ENCODE results near the gene PDLIM1. TPM values are rescaled to one million over a fixed set of nuclear protein-coding genes. Genes with fewer than 3 reads are reported as not detected.
A peak's percentile ranks its signal among the peaks of the same experiment; 100 is the strongest.

PDLIM1 gene
- total RNA-seq, 1 experiment from 2014 or later = 67.4 TPM

- no peak for TF ChIP-seq ZBTB33 (IDR thresholded peaks at IDR 0.05; ENCODE audit: extremely low read depth, insufficient replicate concordance, low read length)
- no peak for TF ChIP-seq RAD21 (IDR thresholded peaks at IDR 0.05; ENCODE audit: low read depth)
Observed at GRCh38 chr10:95308389-95309302, 17.8 kb upstream of the PDLIM1 start (continued).

DNA sequence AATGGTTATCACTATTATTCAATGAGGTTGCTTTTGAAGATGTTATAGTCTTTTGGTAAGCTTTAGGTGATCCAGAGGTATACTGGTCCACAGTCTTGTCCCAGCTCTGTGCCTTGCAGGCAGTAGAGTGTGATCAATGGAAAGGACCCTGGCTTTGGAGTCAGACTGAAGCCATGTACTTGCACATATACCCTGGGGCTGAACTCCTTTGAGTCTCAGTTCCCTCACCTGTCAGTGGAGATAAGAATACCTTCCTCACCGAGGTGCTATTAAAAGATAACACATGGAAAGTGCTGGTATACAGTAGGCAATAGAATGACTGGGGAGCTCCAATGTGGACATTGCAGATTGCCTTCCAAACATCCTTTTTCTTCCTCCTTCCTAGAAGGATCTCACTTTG, 16.0 kb upstream of the PDLIM1 start:
- CTCF ChIA-PET = no interaction called here
- Histone ChIP-seq H3K9ac (ENCODE audit: low read length) (no peak overlapping the region), H3K4me1 (ENCODE audit: control insufficient read depth in 1 of 2, insufficient read depth in 2 of 2, low read length in 2 of 2) (peaks cover 26 to 36% of the 10 kb centered on the region in 2 experiments)

More for the DNA sequence above, 16.0 kb upstream of the PDLIM1 start:
- H3K79me2 ChIP-seq (ENCODE audit: insufficient read depth, low read length) = no peaks in the 10 kb centered on the region
- intact Hi-C loops (cut with micrococcal nuclease) = no loop called here
- H3K9me3 ChIP-seq (ENCODE audit: control insufficient read depth in 1 of 2, insufficient read depth in 1 of 2, low read depth in 1 of 2, low read length in 2 of 2) = no peaks in the 10 kb centered on the region
- POLR2A ChIA-PET = no interaction called here
- H2AFZ ChIP-seq (ENCODE audit: low read depth, low read length, poor library complexity, severe bottlenecking) = no peak overlapping the region
- peaks cover 4% of the 10 kb centered on the region; the same call in 1 of the 2 replicates for H4K20me1 ChIP-seq (ENCODE audit: insufficient read depth)
- H3K4me3 ChIP-seq (replicated peaks in 1 of 2; ENCODE audit: low read depth in 1 of 2, low read length in 2 of 2) = no peak overlapping the region
- no peak overlapping the region for H3K27ac ChIP-seq (ENCODE audit: low read depth, low read length)
- DNase-seq (ENCODE audit: low read depth, low spot score) (no peak), ATAC-seq (no peak)
- TF ChIP-seq POLR2A (IDR thresholded peaks at IDR 0.05; ENCODE audit: borderline replicate concordance, extremely low read depth, insufficient read depth, insufficient read length) = no peak
- no peak for TF ChIP-seq FOSL1 (IDR thresholded peaks at IDR 0.05; ENCODE audit: low read depth)
- TF ChIP-seq CTCF (IDR thresholded peaks at IDR 0.05 in 2 of 3, conservative IDR thresholded peaks at IDR 0.05 in 1 of 3; ENCODE audit: borderline replicate concordance in 1 of 3, insufficient read depth in 1 of 3, low read depth in 2 of 3, low read length in 2 of 3) = no peak
- no peak for TF ChIP-seq EGR1 (IDR thresholded peaks at IDR 0.05; ENCODE audit: low read depth)
- TF ChIP-seq ELF1 (IDR thresholded peaks at IDR 0.05; ENCODE audit: borderline replicate concordance, low read depth) = no peak
- TF ChIP-seq, protein P1, sequence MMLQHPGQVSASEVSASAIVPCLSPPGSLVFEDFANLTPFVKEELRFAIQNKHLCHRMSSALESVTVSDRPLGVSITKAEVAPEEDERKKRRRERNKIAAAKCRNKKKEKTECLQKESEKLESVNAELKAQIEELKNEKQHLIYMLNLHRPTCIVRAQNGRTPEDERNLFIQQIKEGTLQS (IDR thresholded peaks at IDR 0.05) = no peak
- TF ChIP-seq ZBTB33 (IDR thresholded peaks at IDR 0.05; ENCODE audit: extremely low read depth, insufficient replicate concordance, low read length) = no peak
- no peak for TF ChIP-seq SP1 (IDR thresholded peaks at IDR 0.05; ENCODE audit: low read depth)
- no peak for TF ChIP-seq POLR2AphosphoS5 (IDR thresholded peaks at IDR 0.05; ENCODE audit: low read depth, low read length)
- no peak for TF ChIP-seq EZH2phosphoT487 (IDR thresholded peaks at IDR 0.05; ENCODE audit: borderline replicate concordance)
- TF ChIP-seq EZH2 (IDR thresholded peaks at IDR 0.05) = no peak
- no peak for TF ChIP-seq YY1 (IDR thresholded peaks at IDR 0.05; ENCODE audit: extremely low read depth, insufficient replicate concordance, low read depth, low read length)
- H3K9me2 ChIP-seq (ENCODE audit: insufficient read depth) = no peaks in the 10 kb centered on the region
- H3K4me2 ChIP-seq (ENCODE audit: low read length) = peak overlapping the region; percentile 58; the same call in 1 of the 2 replicates
- RAD21 ChIA-PET (ENCODE audit: low non-redundant PET in 1 of 2, low total read pairs in 2 of 2, uncharacterized antibody in 2 of 2, unreplicated experiment in 2 of 2) = no interaction called here
- H3K27me3 ChIP-seq (ENCODE audit: insufficient read depth, low read length) = peaks cover 66% of the 10 kb centered on the region
- no TSS peak for BruUV-seq (replicated peaks)
- no peaks in the 10 kb centered on the region for H3K36me3 ChIP-seq (ENCODE audit: control insufficient read depth in 1 of 2, insufficient read depth in 2 of 2, low read length in 2 of 2)

Measured in HCT116 (cell line).